ENCODE data around the gene TOP2B.

Gene TOP2B

GRCh38 chr3:25563601-25564000, 101.1 kb downstream of the TOP2B start:
- DNase-seq (ENCODE audit: low read depth in 2 of 2), result no peak

- DNase-seq (ENCODE audit: low read depth in 2 of 2), result no peak
Observed at GRCh38 chr3:25558796-25559195, 105.9 kb downstream of the TOP2B start.

- no peak for DNase-seq (ENCODE audit: low read depth in 2 of 2)
Observed at GRCh38 chr3:25558121-25558520, 106.6 kb downstream of the TOP2B start.

GRCh38 chr3:25557694-25558093, 107.0 kb downstream of the TOP2B start:
- DNase-seq (ENCODE audit: low read depth in 2 of 2), result no peak

GRCh38 chr3:25556447-25556846, 108.3 kb downstream of the TOP2B start:
- no peak for DNase-seq (ENCODE audit: low read depth in 2 of 2)

- DNase-seq (ENCODE audit: low read depth in 2 of 2), result no peak
Observed at GRCh38 chr3:25555695-25556437, 108.8 kb downstream of the TOP2B start.

- no peak for DNase-seq (ENCODE audit: low read depth in 2 of 2)
Observed at GRCh38 chr3:25554376-25554775, 110.3 kb downstream of the TOP2B start.

GRCh38 chr3:25552251-25552650, 112.5 kb downstream of the TOP2B start:
- no peak for DNase-seq (ENCODE audit: low read depth in 2 of 2)

- no peak for DNase-seq (ENCODE audit: low read depth in 2 of 2)
Observed at GRCh38 chr3:25548836-25549235, 115.9 kb downstream of the TOP2B start.

GRCh38 chr3:25547943-25548674, 116.6 kb downstream of the TOP2B start:
- no peak for DNase-seq (ENCODE audit: low read depth in 2 of 2)

All from stimulated activated CD4-positive, alpha-beta T cell treated with anti-CD3 and anti-CD28 coated beads, Interleukin-12 subunit alpha, Interleukin-12 subunit beta, amount 100 ng/mL, for 24 hours (primary cell).